Spleen (tissue), 13 donors: ENCODE results near the gene METTL2A. TPM values are rescaled to one million over a fixed set of nuclear protein-coding genes. Genes with fewer than 3 reads are reported as not detected.
"Not testable (repeated sequence)": the region's sequence is repeated elsewhere in the genome, so short reads cannot be mapped to it uniquely, and the experiment has no call there.

Source experiments
- DNase-seq: peaks from one replicate; pipeline ENCODE4 v3.0.0-alpha.2; 2020
- H3K27ac ChIP-seq, 8 donors: fragments of 200-600 bp; sonication (generic) in 7 of 8; 1 replicate in 4 of 8; 2 replicates in 4 of 8; pipeline versions ENCODE4 v1.5.0 to v1.8.0; 2016 to 2021; ENCODE audit warnings: inconsistent platforms in 4 of 8, mild to moderate bottlenecking in 4 of 8, moderate library complexity in 1 of 8
- H3K27me3 ChIP-seq, 7 donors: fragments of 200-600 bp; sonication (generic) in 6 of 7; replicated peaks in 1 of 7; 1 replicate in 4 of 7; 2 replicates in 3 of 7; pipeline versions ENCODE4 v1.5.0 to v1.8.0; 2016 to 2021; ENCODE audit warnings: inconsistent platforms in 3 of 7, mild to moderate bottlenecking in 1 of 7
- H3K36me3 ChIP-seq, 6 donors: fragments of 200-600 bp; sonication (generic) in 5 of 6; 1 replicate in 4 of 6; 2 replicates in 2 of 6; pipeline versions ENCODE4 v1.5.0 to v1.8.0; 2016 to 2021; ENCODE audit warnings: inconsistent platforms in 2 of 6
- H3K4me1 ChIP-seq, 6 donors: fragments of 200-600 bp; sonication (generic) in 5 of 6; 1 replicate in 3 of 6; 2 replicates in 3 of 6; pipeline versions ENCODE4 v1.5.0 to v1.8.0; 2016 to 2021; ENCODE audit warnings: inconsistent platforms in 3 of 6
- H3K4me3 ChIP-seq, 8 donors: fragments of 200-600 bp; sonication (generic) in 7 of 8; 1 replicate in 4 of 8; 2 replicates in 4 of 8; pipeline versions ENCODE4 v1.5.0 to v1.8.0; 2016 to 2021; ENCODE audit warnings: inconsistent platforms in 4 of 8, mild to moderate bottlenecking in 4 of 8, moderate library complexity in 2 of 8
- H3K9me3 ChIP-seq, 8 donors: fragments of 200-600 bp; sonication (generic) in 7 of 8; 1 replicate in 4 of 8; 2 replicates in 4 of 8; pipeline versions ENCODE4 v1.5.0 to v1.8.0; 2016 to 2021; ENCODE audit warnings: inconsistent platforms in 4 of 8
- POLR2A ChIP-seq, 3 donors: fragments of 450-650 bp; IDR thresholded peaks; one replicate each; pipeline ENCODE4 v1.5.1; 2017; ENCODE audit warnings: antibody characterized with exemption in 3 of 3, mild to moderate bottlenecking in 1 of 3
- POLR2AphosphoS5 ChIP-seq, 3 donors: sonication (generic); formaldehyde crosslinking; IDR thresholded peaks; one replicate each; pipeline ENCODE4 v1.5.1; 2017; ENCODE audit warnings: antibody characterized with exemption in 3 of 3
- WGBS, 5 donors: extraction: QIAGEN DNeasy Blood & Tissue Kit in 3 of 5; methylation state at CpG; one replicate each; pipeline versions ENCODE4 v1.1.5 to v1.1.7; 2013 to 2018; 5-methylcytosine and 5-hydroxymethylcytosine counted together
- intact Hi-C: fragments of 100-400 bp; cut with DNase I; formaldehyde crosslinking; loops from one replicate; pipeline ENCODE4 v1.15.0; 2023; ENCODE audit warnings: low total_unique reads
- long read RNA-seq, 2 donors: transcript quantifications; one replicate each; lab custom pipeline, GENCODE V29; 2026
- polyA plus RNA-seq, 3 donors: library from polyadenylated mRNA; stranded (reverse); fragments of 200-250 nt; gene quantifications; one replicate each; pipeline ENCODE4 v1.2.1, GENCODE V29; 2013
- total RNA-seq, 7 donors: library from RNA; depleted of rRNA in 3 of 7; stranded (reverse); fragments of >200 nt in 3 of 7; fragmentation: NEBNext Ultra II Directional in 4 of 7; extraction: Animal tissue kit (Norgen Biotek cat#: 25700) in 4 of 7; gene quantifications; one replicate each; pipeline versions ENCODE4 v1.1.0 to v1.2.1, GENCODE V29; 2016 to 2021
- TF ChIP-seq, protein P1 (sequence below), 11 experiments: fragments of 200-600 bp in 7 of 11; fragments of 450-650 bp in 4 of 11; sonication (generic) in 4 of 11; IDR thresholded peaks in 8 of 11; conservative IDR thresholded peaks in 3 of 11; 1 replicate in 7 of 11; 2 replicates in 4 of 11; pipeline versions ENCODE4 v1.4.0 to v1.8.0; 2016 to 2021; ENCODE audit warnings: antibody characterized with exemption in 11 of 11, inconsistent platforms in 4 of 11, mild to moderate bottlenecking in 1 of 11
- donor health status: healthy with polysubstance abuse.
- donor health status: DM: no; HTN: no; CAD: no; lungs with moderate emphysema.
- donor health status: DM: no; HTN: no; CAD: no.
- donor health status: Bipolar disorder and iron deficiency.
- donor health status: healthy.
- donor health status: DM: no; HTN: no; CAD: no.
- donor health status: DM: yes; HTN: yes; CAD: no.

Gene METTL2A, protein sequence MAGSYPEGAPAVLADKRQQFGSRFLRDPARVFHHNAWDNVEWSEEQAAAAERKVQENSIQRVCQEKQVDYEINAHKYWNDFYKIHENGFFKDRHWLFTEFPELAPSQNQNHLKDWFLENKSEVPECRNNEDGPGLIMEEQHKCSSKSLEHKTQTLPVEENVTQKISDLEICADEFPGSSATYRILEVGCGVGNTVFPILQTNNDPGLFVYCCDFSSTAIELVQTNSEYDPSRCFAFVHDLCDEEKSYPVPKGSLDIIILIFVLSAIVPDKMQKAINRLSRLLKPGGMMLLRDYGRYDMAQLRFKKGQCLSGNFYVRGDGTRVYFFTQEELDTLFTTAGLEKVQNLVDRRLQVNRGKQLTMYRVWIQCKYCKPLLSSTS
- total RNA-seq, result 10 to 100 TPM; 12.0 to 16.1 (median 13.1) TPM
- polyA plus RNA-seq, result 1 to 10 TPM; 3.8 to 8.1 (median 7.5) TPM
- long read RNA-seq, donor 1, transcript METTL2A-201 (9 exons, 2,537 nt), result major isoform, 5 of 6 reads
- long read RNA-seq, donor 1, partial matches to known transcripts, result 0 of 6 reads
- long read RNA-seq, donor 1, other reads (novel, unspliced or antisense), result 0 of 6 reads
- long read RNA-seq, donor 2, partial matches to known transcripts, result 0 of 2 reads
- long read RNA-seq, donor 2, other reads (novel, unspliced or antisense), result 0 of 2 reads

DNA sequence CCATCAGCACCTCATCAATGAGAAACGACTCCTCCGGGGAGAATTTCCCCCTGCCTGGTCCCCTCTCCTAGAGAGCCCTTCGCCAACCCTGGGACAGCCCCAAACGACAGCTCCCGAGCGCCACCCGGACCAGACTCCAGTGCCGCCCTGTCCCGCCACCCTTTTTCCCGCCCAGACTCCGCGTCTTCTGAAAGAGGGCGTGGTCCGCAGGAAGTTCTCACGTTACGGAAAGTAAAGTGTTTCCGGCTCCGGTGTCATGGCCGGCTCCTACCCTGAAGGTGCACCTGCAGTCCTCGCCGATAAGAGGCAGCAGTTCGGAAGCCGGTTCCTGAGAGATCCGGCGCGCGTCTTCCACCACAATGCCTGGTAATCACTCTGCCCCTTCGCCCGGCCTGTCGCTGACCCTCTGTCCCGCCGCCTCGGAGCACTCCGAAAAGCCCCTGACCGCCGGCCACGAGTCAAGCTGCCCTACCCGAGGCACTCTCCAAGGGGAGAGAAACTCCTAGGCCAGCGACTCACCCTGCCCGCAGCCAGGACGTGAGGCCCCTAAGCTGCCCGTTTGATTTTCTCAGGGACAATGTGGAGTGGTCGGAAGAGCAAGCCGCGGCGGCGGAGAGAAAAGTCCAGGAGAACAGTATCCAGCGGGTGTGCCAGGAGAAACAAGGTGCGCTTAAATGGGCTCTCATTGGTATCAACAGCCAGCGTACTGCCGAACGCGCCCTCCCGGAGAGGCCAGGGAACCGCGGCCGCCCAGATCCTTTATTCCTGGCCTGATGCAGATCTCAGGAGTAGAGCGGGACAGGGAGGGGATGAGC, at the start of gene METTL2A:
Gene METTL2A (plus strand): TSS at position 251 of the 815 bp plus-strand sequence. CDS start 6 bp downstream, at position 257.
- Histone ChIP-seq H3K27ac (peak within 1 kb of the TSS; percentile 23 to 86 (median 73)), H3K36me3 (peaks cover 0 to 24% (median 9%) of the 10 kb centered on the region in 6 donors), H3K4me3 (peak within 1 kb of the TSS; percentile 56 to 88 (median 76)), H3K4me1 (peaks cover 3 to 35% (median 20%) of the 10 kb centered on the region in 6 donors)
- 0% methylated on average over 53 to 58 of the region's 58 CpGs for WGBS, 5 donors
- H3K27me3 ChIP-seq, H3K9me3 ChIP-seq, intact Hi-C loops: not testable (repeated sequence)
- TF ChIP-seq POLR2AphosphoS5 (IDR thresholded peaks at IDR 0.05) (peak; percentile 74 to 83 (median 80)), POLR2A (IDR thresholded peaks at IDR 0.05) (peak in 1 of 3 donors; percentile 14)
- TF ChIP-seq, protein P1, sequence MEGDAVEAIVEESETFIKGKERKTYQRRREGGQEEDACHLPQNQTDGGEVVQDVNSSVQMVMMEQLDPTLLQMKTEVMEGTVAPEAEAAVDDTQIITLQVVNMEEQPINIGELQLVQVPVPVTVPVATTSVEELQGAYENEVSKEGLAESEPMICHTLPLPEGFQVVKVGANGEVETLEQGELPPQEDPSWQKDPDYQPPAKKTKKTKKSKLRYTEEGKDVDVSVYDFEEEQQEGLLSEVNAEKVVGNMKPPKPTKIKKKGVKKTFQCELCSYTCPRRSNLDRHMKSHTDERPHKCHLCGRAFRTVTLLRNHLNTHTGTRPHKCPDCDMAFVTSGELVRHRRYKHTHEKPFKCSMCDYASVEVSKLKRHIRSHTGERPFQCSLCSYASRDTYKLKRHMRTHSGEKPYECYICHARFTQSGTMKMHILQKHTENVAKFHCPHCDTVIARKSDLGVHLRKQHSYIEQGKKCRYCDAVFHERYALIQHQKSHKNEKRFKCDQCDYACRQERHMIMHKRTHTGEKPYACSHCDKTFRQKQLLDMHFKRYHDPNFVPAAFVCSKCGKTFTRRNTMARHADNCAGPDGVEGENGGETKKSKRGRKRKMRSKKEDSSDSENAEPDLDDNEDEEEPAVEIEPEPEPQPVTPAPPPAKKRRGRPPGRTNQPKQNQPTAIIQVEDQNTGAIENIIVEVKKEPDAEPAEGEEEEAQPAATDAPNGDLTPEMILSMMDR (IDR thresholded peaks at IDR 0.05 in 8 of 11, conservative IDR thresholded peaks at IDR 0.05 in 3 of 11), result peak in 9 of 11 experiments; percentile 12 to 67 (median 49)
- DNase-seq, result peak; percentile 94

DNA sequence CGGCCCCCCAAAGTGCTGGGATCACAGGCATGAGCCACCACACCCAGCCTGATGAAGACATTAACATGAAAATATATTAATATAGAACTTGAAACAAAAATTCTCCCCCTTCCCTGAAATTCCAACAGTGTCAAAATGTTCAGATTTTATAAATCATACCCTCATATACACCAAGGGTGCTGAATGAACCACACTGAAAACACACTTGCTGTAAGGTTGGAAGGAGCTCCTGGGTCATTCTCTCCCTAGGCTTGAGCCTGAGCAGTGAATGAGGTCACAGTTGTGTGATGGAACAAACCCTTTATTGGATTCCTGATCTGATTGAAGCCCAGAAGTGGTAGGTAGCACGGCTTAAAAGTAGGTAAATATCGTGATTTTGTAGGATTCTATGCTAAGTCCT, 43.4 kb upstream of the METTL2A start, which contains the start of gene EFCAB3:
Gene EFCAB3 (plus strand): TSS at position 301 of the 400 bp plus-strand sequence. CDS start 2,427 bp downstream, outside the sequence.
- TF ChIP-seq POLR2AphosphoS5 (IDR thresholded peaks at IDR 0.05) (no peak), POLR2A (IDR thresholded peaks at IDR 0.05) (no peak)
- TF ChIP-seq, protein P1 (IDR thresholded peaks at IDR 0.05 in 8 of 11, conservative IDR thresholded peaks at IDR 0.05 in 3 of 11), result no peak
- no peaks in the 10 kb centered on the region for H3K4me1 ChIP-seq
- H3K4me3 ChIP-seq, result no peak within 1 kb of the TSS
- no peaks in the 10 kb centered on the region for H3K36me3 ChIP-seq
- H3K27me3 ChIP-seq, result peaks cover 0 to 21% (median 0%) of the 10 kb centered on the region in 7 donors
- DNase-seq, result no peak
- no peaks in the 10 kb centered on the region for H3K9me3 ChIP-seq
- H3K27ac ChIP-seq, result no peak within 1 kb of the TSS
- intact Hi-C loops, result no loop called here
- 79 to 93% (median 91%) methylated on average over 3 of the region's 3 CpGs for WGBS, 5 donors

DNA sequence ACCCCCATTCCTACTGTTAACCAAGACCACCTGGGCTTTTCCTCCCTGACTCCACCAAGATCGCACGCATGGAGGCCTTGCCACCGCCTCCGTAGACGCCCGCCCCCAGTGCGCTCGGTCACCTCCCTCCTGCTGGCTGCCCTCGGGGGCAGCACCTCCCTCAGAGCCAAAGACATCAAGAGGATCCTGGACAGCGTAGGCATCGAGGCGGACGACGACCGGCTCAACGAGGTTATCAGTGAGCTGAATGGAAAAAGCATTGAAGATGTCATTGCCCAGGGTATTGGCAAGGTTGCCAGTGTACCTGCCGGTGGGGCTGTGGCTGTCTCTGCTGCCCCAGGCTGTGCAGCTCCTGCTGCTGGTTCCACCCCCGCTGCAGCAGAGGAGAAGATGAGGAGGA, 42.1 kb upstream of the METTL2A start:
- peaks cover 0 to 15% (median 0%) of the 10 kb centered on the region in 7 donors for H3K27me3 ChIP-seq
- H3K9me3 ChIP-seq, result no peaks in the 10 kb centered on the region
- no peak overlapping the region for H3K4me3 ChIP-seq
- intact Hi-C loops, result no loop called here
- H3K36me3 ChIP-seq, result no peaks in the 10 kb centered on the region
- H3K27ac ChIP-seq, result no peak overlapping the region
- TF ChIP-seq, protein P1 (IDR thresholded peaks at IDR 0.05 in 8 of 11, conservative IDR thresholded peaks at IDR 0.05 in 3 of 11), result no peak
- no peak for TF ChIP-seq POLR2A (IDR thresholded peaks at IDR 0.05)
- TF ChIP-seq POLR2AphosphoS5 (IDR thresholded peaks at IDR 0.05), result no peak
- H3K4me1 ChIP-seq, result no peaks in the 10 kb centered on the region
- 90 to 96% (median 92%) methylated on average over 18 of the region's 18 CpGs for WGBS, 5 donors
- no peak for DNase-seq
